ENCODE results near the gene FASN. TPM values are rescaled to one million over a fixed set of nuclear protein-coding genes. Genes with fewer than 3 reads are reported as not detected.
"Not testable (repeated sequence)": the region's sequence is repeated elsewhere in the genome, so short reads cannot be mapped to it uniquely, and the experiment has no call there.

Gene FASN
- polyA plus RNA-seq, 1 donor from 2014 or later, result 26.4 TPM

DNA sequence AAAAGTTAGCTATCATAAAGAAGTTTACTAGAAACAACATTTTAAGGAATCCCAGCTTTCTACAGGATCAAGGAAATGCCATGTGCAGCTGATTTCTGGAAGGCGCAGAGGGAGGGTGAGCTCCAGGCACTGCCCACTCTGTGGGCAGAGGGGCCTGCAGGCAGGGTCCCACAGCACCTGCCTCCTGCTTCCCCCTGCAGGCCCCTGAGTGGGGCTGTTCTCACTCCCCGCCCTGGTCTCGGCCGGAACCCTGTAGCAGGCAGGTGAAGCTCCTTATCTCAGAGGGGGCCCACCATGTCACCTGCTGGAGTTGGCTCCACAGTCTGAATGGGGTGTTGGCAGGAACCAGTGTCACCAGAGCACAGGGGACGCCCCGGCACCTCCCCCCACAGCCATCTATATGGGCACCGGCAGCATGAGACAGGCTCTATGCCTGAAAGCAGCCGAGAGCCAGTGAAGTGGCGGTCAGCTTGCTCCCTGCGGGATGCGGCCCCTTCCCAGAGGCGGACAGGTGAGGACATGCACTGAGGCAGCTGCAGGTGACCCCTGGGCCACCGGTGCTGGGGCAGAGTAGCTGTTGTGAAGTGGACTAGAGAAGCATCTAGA, 47.6 kb upstream of the FASN start:
- Histone ChIP-seq H3K9ac (ENCODE audit: low read length) (no peak overlapping the region), H3K9me2 (ENCODE audit: insufficient read depth, low read length) (no peaks in the 10 kb centered on the region), H3K27me3 (ENCODE audit: insufficient read depth, low read depth, low read length) (no peaks in the 10 kb centered on the region), H2AFZ (ENCODE audit: low read depth, low read length) (no peak overlapping the region), H3K4me3 (ENCODE audit: low read length) (no peak overlapping the region), H4K20me1 (ENCODE audit: insufficient read depth) (no peaks in the 10 kb centered on the region), H3K36me3 (ENCODE audit: insufficient read depth, low read length) (no peaks in the 10 kb centered on the region), H3F3A (ENCODE audit: insufficient read depth, low read length, poor library complexity, severe bottlenecking) (no peaks in the 10 kb centered on the region), H3K79me2 (replicated peaks; ENCODE audit: insufficient read depth, low read length) (no peaks in the 10 kb centered on the region), H3K27ac (ENCODE audit: low read length) (no peak overlapping the region), H3K9me3 (ENCODE audit: low read length) (no peaks in the 10 kb centered on the region), H3K4me2 (ENCODE audit: low read length) (no peak overlapping the region)
- TF ChIP-seq, protein P1, sequence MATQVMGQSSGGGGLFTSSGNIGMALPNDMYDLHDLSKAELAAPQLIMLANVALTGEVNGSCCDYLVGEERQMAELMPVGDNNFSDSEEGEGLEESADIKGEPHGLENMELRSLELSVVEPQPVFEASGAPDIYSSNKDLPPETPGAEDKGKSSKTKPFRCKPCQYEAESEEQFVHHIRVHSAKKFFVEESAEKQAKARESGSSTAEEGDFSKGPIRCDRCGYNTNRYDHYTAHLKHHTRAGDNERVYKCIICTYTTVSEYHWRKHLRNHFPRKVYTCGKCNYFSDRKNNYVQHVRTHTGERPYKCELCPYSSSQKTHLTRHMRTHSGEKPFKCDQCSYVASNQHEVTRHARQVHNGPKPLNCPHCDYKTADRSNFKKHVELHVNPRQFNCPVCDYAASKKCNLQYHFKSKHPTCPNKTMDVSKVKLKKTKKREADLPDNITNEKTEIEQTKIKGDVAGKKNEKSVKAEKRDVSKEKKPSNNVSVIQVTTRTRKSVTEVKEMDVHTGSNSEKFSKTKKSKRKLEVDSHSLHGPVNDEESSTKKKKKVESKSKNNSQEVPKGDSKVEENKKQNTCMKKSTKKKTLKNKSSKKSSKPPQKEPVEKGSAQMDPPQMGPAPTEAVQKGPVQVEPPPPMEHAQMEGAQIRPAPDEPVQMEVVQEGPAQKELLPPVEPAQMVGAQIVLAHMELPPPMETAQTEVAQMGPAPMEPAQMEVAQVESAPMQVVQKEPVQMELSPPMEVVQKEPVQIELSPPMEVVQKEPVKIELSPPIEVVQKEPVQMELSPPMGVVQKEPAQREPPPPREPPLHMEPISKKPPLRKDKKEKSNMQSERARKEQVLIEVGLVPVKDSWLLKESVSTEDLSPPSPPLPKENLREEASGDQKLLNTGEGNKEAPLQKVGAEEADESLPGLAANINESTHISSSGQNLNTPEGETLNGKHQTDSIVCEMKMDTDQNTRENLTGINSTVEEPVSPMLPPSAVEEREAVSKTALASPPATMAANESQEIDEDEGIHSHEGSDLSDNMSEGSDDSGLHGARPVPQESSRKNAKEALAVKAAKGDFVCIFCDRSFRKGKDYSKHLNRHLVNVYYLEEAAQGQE (IDR thresholded peaks at IDR 0.05; ENCODE audit: borderline replicate concordance), result no peak
- TF ChIP-seq SMC3 (conservative IDR thresholded peaks at IDR 0.05; ENCODE audit: poor library complexity) (no peak), POLR2AphosphoS5 (IDR thresholded peaks at IDR 0.05) (no peak), TAF1 (IDR thresholded peaks at IDR 0.05; ENCODE audit: low read depth) (no peak), RAD21 (conservative IDR thresholded peaks at IDR 0.05) (no peak), EZH2 (IDR thresholded peaks at IDR 0.05; ENCODE audit: borderline replicate concordance, insufficient read depth, low read length, poor library complexity, severe bottlenecking) (no peak), MXI1 (conservative IDR thresholded peaks at IDR 0.05; ENCODE audit: poor library complexity, severe bottlenecking) (no peak), EP300 (conservative IDR thresholded peaks at IDR 0.05; ENCODE audit: poor library complexity, severe bottlenecking) (no peak)
- TF ChIP-seq, protein P2, sequence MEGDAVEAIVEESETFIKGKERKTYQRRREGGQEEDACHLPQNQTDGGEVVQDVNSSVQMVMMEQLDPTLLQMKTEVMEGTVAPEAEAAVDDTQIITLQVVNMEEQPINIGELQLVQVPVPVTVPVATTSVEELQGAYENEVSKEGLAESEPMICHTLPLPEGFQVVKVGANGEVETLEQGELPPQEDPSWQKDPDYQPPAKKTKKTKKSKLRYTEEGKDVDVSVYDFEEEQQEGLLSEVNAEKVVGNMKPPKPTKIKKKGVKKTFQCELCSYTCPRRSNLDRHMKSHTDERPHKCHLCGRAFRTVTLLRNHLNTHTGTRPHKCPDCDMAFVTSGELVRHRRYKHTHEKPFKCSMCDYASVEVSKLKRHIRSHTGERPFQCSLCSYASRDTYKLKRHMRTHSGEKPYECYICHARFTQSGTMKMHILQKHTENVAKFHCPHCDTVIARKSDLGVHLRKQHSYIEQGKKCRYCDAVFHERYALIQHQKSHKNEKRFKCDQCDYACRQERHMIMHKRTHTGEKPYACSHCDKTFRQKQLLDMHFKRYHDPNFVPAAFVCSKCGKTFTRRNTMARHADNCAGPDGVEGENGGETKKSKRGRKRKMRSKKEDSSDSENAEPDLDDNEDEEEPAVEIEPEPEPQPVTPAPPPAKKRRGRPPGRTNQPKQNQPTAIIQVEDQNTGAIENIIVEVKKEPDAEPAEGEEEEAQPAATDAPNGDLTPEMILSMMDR (IDR thresholded peaks at IDR 0.05; ENCODE audit: poor library complexity, severe bottlenecking), result no peak

DNA sequence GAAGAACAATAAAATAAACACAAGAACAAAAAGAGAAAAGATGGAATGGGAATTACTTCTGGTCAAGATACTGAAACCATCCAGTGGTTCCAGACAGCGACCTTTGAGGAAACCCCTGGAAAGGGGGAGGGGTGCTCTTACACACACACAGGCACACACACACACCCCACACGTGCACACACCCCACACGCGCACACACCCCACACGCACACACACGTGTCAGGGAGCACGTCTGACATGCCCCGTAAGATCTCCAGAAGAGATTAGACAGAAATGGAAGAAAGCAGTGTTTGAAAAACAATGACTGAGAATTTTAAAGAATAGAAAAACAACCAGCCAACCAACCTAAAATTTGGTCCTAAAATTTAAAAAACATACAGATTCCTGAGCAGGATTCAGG, 45.3 kb upstream of the FASN start:
- Histone ChIP-seq H3K27ac (ENCODE audit: low read length) (no peak overlapping the region), H3F3A (ENCODE audit: insufficient read depth, low read length, poor library complexity, severe bottlenecking) (no peaks in the 10 kb centered on the region), H4K20me1 (ENCODE audit: insufficient read depth) (no peaks in the 10 kb centered on the region), H2AFZ (ENCODE audit: low read depth, low read length) (no peak overlapping the region), H3K27me3 (ENCODE audit: insufficient read depth, low read depth, low read length) (no peaks in the 10 kb centered on the region), H3K36me3 (ENCODE audit: insufficient read depth, low read length) (no peaks in the 10 kb centered on the region), H3K9ac (ENCODE audit: low read length) (no peak overlapping the region), H3K79me2 (replicated peaks; ENCODE audit: insufficient read depth, low read length) (no peaks in the 10 kb centered on the region), H3K9me2 (ENCODE audit: insufficient read depth, low read length) (no peaks in the 10 kb centered on the region), H3K9me3 (ENCODE audit: low read length) (no peaks in the 10 kb centered on the region), H3K4me2 (ENCODE audit: low read length) (no peak overlapping the region), H3K4me3 (ENCODE audit: low read length) (no peak overlapping the region)
- no peak for TF ChIP-seq RAD21 (conservative IDR thresholded peaks at IDR 0.05)

DNA sequence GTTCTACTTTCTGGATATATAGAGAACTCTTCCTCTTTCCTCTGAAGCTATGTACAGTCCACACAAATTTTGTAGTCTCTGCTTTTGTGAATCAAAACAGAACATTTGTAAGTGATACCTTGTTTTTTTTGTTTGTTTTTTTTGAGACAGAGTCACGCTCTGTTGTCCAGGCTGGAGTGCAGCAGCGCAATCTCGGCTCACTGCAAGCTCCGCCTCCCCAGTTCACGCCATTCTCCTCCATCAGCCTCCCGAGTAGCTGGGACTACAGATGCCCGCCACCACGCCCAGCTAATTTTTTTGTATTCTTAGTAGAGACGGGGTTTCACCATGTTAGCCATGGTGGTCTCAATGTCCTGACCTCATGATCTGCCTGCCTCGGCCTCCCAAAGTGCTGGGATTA, 41.9 kb upstream of the FASN start:
- H3K4me2 ChIP-seq (ENCODE audit: low read length); H3K9ac ChIP-seq (ENCODE audit: low read length); H3K27ac ChIP-seq (ENCODE audit: low read length); H3K9me3 ChIP-seq (ENCODE audit: low read length); H2AFZ ChIP-seq (ENCODE audit: low read depth, low read length); H3F3A ChIP-seq (ENCODE audit: insufficient read depth, low read length, poor library complexity, severe bottlenecking); H3K4me3 ChIP-seq (ENCODE audit: low read length); H3K36me3 ChIP-seq (ENCODE audit: insufficient read depth, low read length); H3K27me3 ChIP-seq (ENCODE audit: insufficient read depth, low read depth, low read length); H3K9me2 ChIP-seq (ENCODE audit: insufficient read depth, low read length); H3K79me2 ChIP-seq (replicated peaks; ENCODE audit: insufficient read depth, low read length); H4K20me1 ChIP-seq (ENCODE audit: insufficient read depth): not testable (repeated sequence)
